Endothelial cell of umbilical vein (primary cell): Measurements from ENCODE around the gene ZNF346. TPM values are rescaled to one million over a fixed set of nuclear protein-coding genes. Genes with fewer than 3 reads are reported as not detected.

ENCODE experiments used
- BruUV-seq: library from RNA; stranded (reverse); fragments of 400-500 nt; replicated peaks from 2 replicates; lab custom pipeline; 2021; lab: Mats Ljungman, UMichigan
- CTCF ChIA-PET: fragments of 300-600, 350-600 bp; sonication (Branson Sonifier 250); formaldehyde crosslinking; loops from one replicate; lab custom pipeline; 2021; ENCODE audit warnings: antibody characterized with exemption, inconsistent platforms; lab: Charles Lee
- POLR2A ChIA-PET: fragments of 300-600, 350-600 bp; sonication (Branson Sonifier 250); formaldehyde crosslinking; loops from one replicate; lab custom pipeline; 2021; ENCODE audit warnings: antibody characterized with exemption, inconsistent platforms; lab: Charles Lee
- DNase-seq: peaks from one replicate; pipeline ENCODE4 v3.0.0-alpha.2; 2011; ENCODE audit warnings: low read depth, low spot score
- FAIRE-seq: peaks from 2 replicates; lab custom pipeline; 2011; peaks lifted over from hg19 to GRCh38; lab: Jason Lieb, UNC
- H2AFZ ChIP-seq: 2 replicates; pipeline ENCODE4 v1.6.0; 2012; ENCODE audit warnings: low read depth, low read length, control low read depth, inconsistent platforms
- H3K27ac ChIP-seq: 2 replicates; pipeline ENCODE4 v1.5.1; 2011; ENCODE audit warnings: low read depth, mild to moderate bottlenecking, control low read depth, low read length, moderate library complexity; ENCODE audit not compliant: insufficient read depth
- H3K27me3 ChIP-seq, 2 experiments: 2 replicates each; pipeline versions ENCODE4 v1.6.0 to v1.6.1; 2011; ENCODE audit warnings: low read length in 2 of 2, mixed read lengths in 1 of 2; ENCODE audit not compliant: control insufficient read depth in 2 of 2, insufficient read depth in 2 of 2
- H3K36me3 ChIP-seq, 2 experiments: 2 replicates in 1 of 2; 3 replicates in 1 of 2; pipeline ENCODE4 v1.5.1; 2011; ENCODE audit warnings: low read length in 2 of 2, mild to moderate bottlenecking in 1 of 2, moderate library complexity in 1 of 2; ENCODE audit not compliant: control insufficient read depth in 2 of 2, insufficient read depth in 2 of 2; ENCODE audit errors: extremely low read depth in 1 of 2
- H3K4me1 ChIP-seq: 3 replicates; pipeline ENCODE4 v1.5.1; 2011; ENCODE audit warnings: mild to moderate bottlenecking, low read length; ENCODE audit not compliant: control insufficient read depth, insufficient read depth; ENCODE audit errors: extremely low read depth
- H3K4me2 ChIP-seq: 2 replicates; pipeline ENCODE4 v1.6.1; 2011; ENCODE audit warnings: low read length, control low read depth, mixed read lengths; ENCODE audit not compliant: insufficient read depth
- H3K4me3 ChIP-seq, 3 experiments: fragments of 200-600 bp in 1 of 3; sonication (generic), shearing (Covaris generic) in 1 of 3; replicated peaks in 1 of 3; 2 replicates each; pipeline ENCODE4 v1.5.1; 2011 to 2016; ENCODE audit warnings: control low read depth in 3 of 3, low read length in 3 of 3, mild to moderate bottlenecking in 2 of 3, inconsistent platforms in 1 of 3, low read depth in 1 of 3, moderate library complexity in 1 of 3; ENCODE audit not compliant: insufficient read depth in 1 of 3
- H3K79me2 ChIP-seq: 2 replicates; pipeline ENCODE4 v1.6.0; 2012; ENCODE audit warnings: low read length, inconsistent platforms; ENCODE audit not compliant: control insufficient read depth, insufficient read depth
- H3K9ac ChIP-seq: replicated peaks from 2 replicates; pipeline ENCODE3; 2011; ENCODE audit warnings: low read length, control low read depth; ENCODE audit not compliant: insufficient read depth; ENCODE audit errors: extremely low read depth
- H3K9me1 ChIP-seq: replicated peaks from 3 replicates; pipeline ENCODE4 v1.6.0; 2011; ENCODE audit warnings: mild to moderate bottlenecking, low read length; ENCODE audit not compliant: control insufficient read depth, insufficient read depth; ENCODE audit errors: extremely low read depth
- H3K9me3 ChIP-seq: replicated peaks from 2 replicates; pipeline ENCODE4 v1.5.1; 2012; ENCODE audit warnings: low read length, inconsistent platforms; ENCODE audit not compliant: control insufficient read depth, insufficient read depth
- H4K20me1 ChIP-seq: replicated peaks from 2 replicates; pipeline ENCODE3; 2011; ENCODE audit warnings: mild to moderate bottlenecking, low read length; ENCODE audit not compliant: control insufficient read depth, insufficient read depth; ENCODE audit errors: extremely low read depth
- CTCF ChIP-seq, 2 donors: IDR thresholded peaks; 1 replicate in 1 of 2; 2 replicates in 1 of 2; pipeline ENCODE4 v1.5.1; 2011; ENCODE audit warnings: low read length in 2 of 2, mild to moderate bottlenecking in 2 of 2, moderate library complexity in 2 of 2, control low read depth in 1 of 2, inconsistent platforms in 1 of 2, low read depth in 1 of 2; ENCODE audit not compliant: insufficient read depth in 1 of 2; ENCODE audit errors: extremely low read depth in 1 of 2
- EZH2 ChIP-seq: IDR thresholded peaks from 2 replicates; pipeline ENCODE4 v1.6.1; 2012; ENCODE audit warnings: borderline replicate concordance, low read depth, mild to moderate bottlenecking, moderate library complexity, low read length, inconsistent platforms; ENCODE audit not compliant: severe bottlenecking
- FOS ChIP-seq: IDR thresholded peaks from 2 replicates; pipeline ENCODE4 v1.6.1; 2011; ENCODE audit warnings: mild to moderate bottlenecking, low read length, moderate library complexity, borderline replicate concordance; ENCODE audit not compliant: insufficient read depth
- GATA2 ChIP-seq: IDR thresholded peaks from 2 replicates; pipeline ENCODE4 v1.7.0; 2011; ENCODE audit warnings: low read depth, mild to moderate bottlenecking, moderate library complexity, mixed read lengths, low read length; ENCODE audit not compliant: insufficient read length, insufficient read depth
- JUN ChIP-seq: IDR thresholded peaks from 2 replicates; pipeline ENCODE4 v1.6.1; 2011; ENCODE audit warnings: borderline replicate concordance, low read depth; ENCODE audit not compliant: insufficient read length, insufficient read depth
- MAX ChIP-seq: IDR thresholded peaks from 2 replicates; pipeline ENCODE4 v1.6.1; 2011; ENCODE audit not compliant: insufficient read depth, insufficient read length
- MYC ChIP-seq: IDR thresholded peaks from one replicate; pipeline ENCODE4 v1.6.1; 2011; ENCODE audit warnings: mild to moderate bottlenecking, low read depth, low read length
- POLR2A ChIP-seq: IDR thresholded peaks from 2 replicates; pipeline ENCODE4 v1.6.1; 2012; ENCODE audit warnings: low read depth, mild to moderate bottlenecking, control low read depth, low read length
- POLR2AphosphoS5 ChIP-seq: IDR thresholded peaks from 2 replicates; pipeline ENCODE4 v1.6.1; 2012; ENCODE audit warnings: low read depth, mild to moderate bottlenecking, control low read depth, low read length, moderate library complexity; ENCODE audit not compliant: insufficient read depth
- dilution Hi-C: fragments of 300-500 bp; cut with MboI; formaldehyde crosslinking; loops from one replicate; pipeline ENCODE4 v1.15.0; 2019; ENCODE audit warnings: low sequenced_read_pairs; ENCODE audit not compliant: extremely low pct_ligation_motif_present
- intact Hi-C: fragments of 100-400 bp; cut with micrococcal nuclease; formaldehyde crosslinking; loops from one replicate; pipeline ENCODE4 v1.10.0; 2022
- polyA plus RNA-seq, 4 experiments: library from polyadenylated mRNA; depleted of rRNA in 3 of 4; stranded (reverse) in 3 of 4; unstranded in 1 of 4; fragments of >200 nt; gene quantifications; 2 replicates each; pipeline versions ENCODE4 v1.2.1 to v1.2.3, GENCODE V29; 2011 to 2012; ENCODE audit warnings: missing spikeins in 1 of 4
- total RNA-seq: library from RNA; stranded (reverse); gene quantifications from 2 replicates; pipeline ENCODE4 v1.2.3, GENCODE V29; 2021

The ZNF346 gene
- total and polyA plus RNA-seq, 2 donors (not counting 3 experiments of a cell fraction or from before 2014, with no cell fraction given), result 25.3 to 35.2 TPM

GRCh38 chr5:177036921-177037320 is 14.4 kb downstream of the ZNF346 start:
- H3K4me1 ChIP-seq, result no peaks in the 10 kb centered on the region

More at GRCh38 chr5:177036921-177037320, 14.4 kb downstream of the ZNF346 start:
- CTCF ChIA-PET, result no interaction called here
- no peaks in the 10 kb centered on the region for H4K20me1 ChIP-seq
- no peak overlapping the region for H2AFZ ChIP-seq
- H3K27ac ChIP-seq, result no peak overlapping the region
- FAIRE-seq, result no peak
- TF ChIP-seq CTCF (IDR thresholded peaks at IDR 0.05; ENCODE audit: extremely low read depth in 1 of 2, insufficient read depth in 1 of 2, low read depth in 1 of 2, low read length in 2 of 2), result no peak
- TF ChIP-seq POLR2AphosphoS5, result no peak
- no peak for TF ChIP-seq FOS
- no peak for TF ChIP-seq GATA2
- TF ChIP-seq MYC, result no peak
- TF ChIP-seq MAX, result no peak
- TF ChIP-seq POLR2A, result no peak
- TF ChIP-seq EZH2, result no peak
- TF ChIP-seq JUN, result no peak
- BruUV-seq, result no TSS peak
- H3K79me2 ChIP-seq, result peaks cover 13% of the 10 kb centered on the region
- peaks cover 0 to 4% of the 10 kb centered on the region in 2 experiments for H3K36me3 ChIP-seq
- H3K9me1 ChIP-seq, result no peaks in the 10 kb centered on the region
- no peaks in the 10 kb centered on the region for H3K9me3 ChIP-seq
- POLR2A ChIA-PET, result no interaction called here
- H3K4me2 ChIP-seq, result no peak overlapping the region
- no peak for DNase-seq
- dilution Hi-C loops (no loop called here), intact Hi-C loops (no loop called here)
- no peak overlapping the region for H3K4me3 ChIP-seq
- H3K9ac ChIP-seq, result no peak overlapping the region
- no peaks in the 10 kb centered on the region for H3K27me3 ChIP-seq
